OCI-LY1 (cell line): ENCODE data around the gene ATP8A2.

Experiments used
- H2AFZ ChIP-seq: fragments of 200-600 bp; sonication (generic), shearing (Covaris generic); 2 replicates; pipeline ENCODE4 v1.6.0; 2014; ENCODE audit warnings: antibody characterized with exemption, mild to moderate bottlenecking, low read length
- H3F3A ChIP-seq: fragments of 200-600 bp; sonication (generic), shearing (Covaris generic); 2 replicates; pipeline ENCODE4 v1.6.0; 2014; ENCODE audit warnings: mild to moderate bottlenecking, antibody characterized with exemption, low read length, moderate library complexity; ENCODE audit not compliant: insufficient read depth
- H3K27ac ChIP-seq: fragments of 200-600 bp; sonication (generic); 2 replicates; pipeline ENCODE4 v1.5.1; 2014; ENCODE audit warnings: low read length, mixed run types, mild to moderate bottlenecking, low read depth; ENCODE audit not compliant: poor library complexity, severe bottlenecking
- H3K27me3 ChIP-seq: fragments of 200-600 bp; sonication (generic); 2 replicates; pipeline ENCODE4 v1.6.0; 2014; ENCODE audit warnings: antibody characterized with exemption, mild to moderate bottlenecking, low read length, moderate library complexity; ENCODE audit not compliant: insufficient read depth
- H3K36me3 ChIP-seq: fragments of 200-600 bp; sonication (generic); 2 replicates; pipeline ENCODE4 v1.6.1; 2014; ENCODE audit warnings: mild to moderate bottlenecking, antibody characterized with exemption, low read length, moderate library complexity, mixed read lengths; ENCODE audit not compliant: insufficient read depth
- H3K4me1 ChIP-seq: fragments of 200-600 bp; sonication (generic); 2 replicates; pipeline ENCODE4 v1.5.1; 2014; ENCODE audit warnings: mild to moderate bottlenecking, low read length, moderate library complexity; ENCODE audit not compliant: insufficient read depth, severe bottlenecking
- H3K4me2 ChIP-seq: fragments of 200-600 bp; sonication (generic), shearing (Covaris generic); 2 replicates; pipeline ENCODE4 v1.6.1; 2014; ENCODE audit warnings: low read length
- H3K4me3 ChIP-seq: fragments of 200-600 bp; sonication (generic); 2 replicates; pipeline ENCODE4 v1.5.1; 2014; ENCODE audit warnings: low read length, low read depth, mild to moderate bottlenecking, mixed read lengths; ENCODE audit not compliant: poor library complexity, severe bottlenecking
- H3K79me2 ChIP-seq: fragments of 200-600 bp; shearing (Covaris generic); 2 replicates; pipeline ENCODE4 v1.6.1; 2016; ENCODE audit warnings: mixed run types, low read length, mixed read lengths; ENCODE audit not compliant: insufficient read depth
- H3K9ac ChIP-seq: fragments of 200-600 bp; sonication (generic), shearing (Covaris generic); 2 replicates; pipeline ENCODE4 v1.6.1; 2014; ENCODE audit warnings: mild to moderate bottlenecking, low read length, mixed read lengths
- H3K9me2 ChIP-seq: fragments of 200-600 bp; sonication (generic), shearing (Covaris generic); 2 replicates; pipeline ENCODE4 v1.6.1; 2014; ENCODE audit warnings: low read depth, mild to moderate bottlenecking, low read length, mixed read lengths
- H3K9me3 ChIP-seq: fragments of 200-600 bp; shearing (Covaris generic); 2 replicates; pipeline ENCODE4 v1.6.1; 2014; ENCODE audit warnings: low read length, mixed read lengths
- H4K20me1 ChIP-seq: fragments of 200-600 bp; sonication (generic), shearing (Covaris generic); 2 replicates; pipeline ENCODE4 v1.6.0; 2016; ENCODE audit warnings: mild to moderate bottlenecking, low read length; ENCODE audit not compliant: insufficient read depth
- EZH2 ChIP-seq: fragments of 200-600 bp; sonication (generic), shearing (Covaris generic); IDR thresholded peaks from 2 replicates; pipeline ENCODE4 v1.8.0; 2017; ENCODE audit warnings: borderline replicate concordance, mixed run types, mild to moderate bottlenecking, antibody characterized with exemption, low read length, moderate library complexity, mixed read lengths
- TF ChIP-seq, protein P1 (sequence below): fragments of 200-600 bp; sonication (generic), shearing (Covaris generic); IDR thresholded peaks from 2 replicates; pipeline ENCODE4 v1.5.1; 2017; ENCODE audit warnings: mild to moderate bottlenecking, antibody characterized with exemption, low read length, moderate library complexity, mixed read lengths

ATP8A2 gene

GRCh38 chr13:25827831-25828465 lies 456.2 kb downstream of the ATP8A2 start:
- TF ChIP-seq, protein P1, sequence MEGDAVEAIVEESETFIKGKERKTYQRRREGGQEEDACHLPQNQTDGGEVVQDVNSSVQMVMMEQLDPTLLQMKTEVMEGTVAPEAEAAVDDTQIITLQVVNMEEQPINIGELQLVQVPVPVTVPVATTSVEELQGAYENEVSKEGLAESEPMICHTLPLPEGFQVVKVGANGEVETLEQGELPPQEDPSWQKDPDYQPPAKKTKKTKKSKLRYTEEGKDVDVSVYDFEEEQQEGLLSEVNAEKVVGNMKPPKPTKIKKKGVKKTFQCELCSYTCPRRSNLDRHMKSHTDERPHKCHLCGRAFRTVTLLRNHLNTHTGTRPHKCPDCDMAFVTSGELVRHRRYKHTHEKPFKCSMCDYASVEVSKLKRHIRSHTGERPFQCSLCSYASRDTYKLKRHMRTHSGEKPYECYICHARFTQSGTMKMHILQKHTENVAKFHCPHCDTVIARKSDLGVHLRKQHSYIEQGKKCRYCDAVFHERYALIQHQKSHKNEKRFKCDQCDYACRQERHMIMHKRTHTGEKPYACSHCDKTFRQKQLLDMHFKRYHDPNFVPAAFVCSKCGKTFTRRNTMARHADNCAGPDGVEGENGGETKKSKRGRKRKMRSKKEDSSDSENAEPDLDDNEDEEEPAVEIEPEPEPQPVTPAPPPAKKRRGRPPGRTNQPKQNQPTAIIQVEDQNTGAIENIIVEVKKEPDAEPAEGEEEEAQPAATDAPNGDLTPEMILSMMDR = no peak
- TF ChIP-seq EZH2 = no peak
- Histone ChIP-seq H4K20me1 (no peaks in the 10 kb centered on the region), H3K4me3 (no peak overlapping the region)

GRCh38 chr13:25833761-25834160 lies 462.0 kb downstream of the ATP8A2 start:
- H4K20me1 ChIP-seq = no peaks in the 10 kb centered on the region
- no peaks in the 10 kb centered on the region for H3K9me3 ChIP-seq
- H3K9me2 ChIP-seq = no peaks in the 10 kb centered on the region
- H3K9ac ChIP-seq = no peak overlapping the region
- TF ChIP-seq, protein P1 = no peak
- TF ChIP-seq EZH2 = no peak
- H2AFZ ChIP-seq = no peak overlapping the region
- H3K4me3 ChIP-seq = no peak overlapping the region
- H3F3A ChIP-seq = no peaks in the 10 kb centered on the region
- no peaks in the 10 kb centered on the region for H3K27me3 ChIP-seq
- H3K4me1 ChIP-seq = no peaks in the 10 kb centered on the region
- H3K27ac ChIP-seq = no peak overlapping the region
- H3K4me2 ChIP-seq = no peak overlapping the region
- H3K36me3 ChIP-seq = no peaks in the 10 kb centered on the region
- no peaks in the 10 kb centered on the region for H3K79me2 ChIP-seq

More at GRCh38 chr13:25827831-25828465, 456.2 kb downstream of the ATP8A2 start:
- no peaks in the 10 kb centered on the region for H3F3A ChIP-seq
- no peaks in the 10 kb centered on the region for H3K36me3 ChIP-seq
- H3K9ac ChIP-seq = no peak overlapping the region
- no peaks in the 10 kb centered on the region for H3K9me3 ChIP-seq
- H3K4me2 ChIP-seq = no peak overlapping the region
- no peak overlapping the region for H2AFZ ChIP-seq
- H3K79me2 ChIP-seq = no peaks in the 10 kb centered on the region
- H3K4me1 ChIP-seq = no peaks in the 10 kb centered on the region
- H3K27me3 ChIP-seq = no peaks in the 10 kb centered on the region
- no peak overlapping the region for H3K27ac ChIP-seq
- no peaks in the 10 kb centered on the region for H3K9me2 ChIP-seq

- no peak overlapping the region for H3K4me3 ChIP-seq
- no peak overlapping the region for H2AFZ ChIP-seq
- H3F3A ChIP-seq = no peaks in the 10 kb centered on the region
- H3K36me3 ChIP-seq = no peaks in the 10 kb centered on the region
- H3K27me3 ChIP-seq = no peaks in the 10 kb centered on the region
- no peak overlapping the region for H3K4me2 ChIP-seq
- H3K4me1 ChIP-seq = no peaks in the 10 kb centered on the region
- no peak overlapping the region for H3K27ac ChIP-seq
- no peaks in the 10 kb centered on the region for H3K9me3 ChIP-seq
- H3K79me2 ChIP-seq = no peaks in the 10 kb centered on the region
- no peaks in the 10 kb centered on the region for H3K9me2 ChIP-seq
- no peaks in the 10 kb centered on the region for H4K20me1 ChIP-seq
- H3K9ac ChIP-seq = no peak overlapping the region
- TF ChIP-seq, protein P1 = no peak
- no peak for TF ChIP-seq EZH2
These were observed 465.0 kb downstream of the ATP8A2 start for GRCh38 chr13:25836574-25837336.
